Measurements from ENCODE around the gene TGDS.

- TF ChIP-seq CTCF (IDR thresholded peaks at IDR 0.05; ENCODE audit: low read length) = no peak
- TF ChIP-seq EZH2 (optimal IDR thresholded peaks at IDR 0.05; ENCODE audit: low read depth, low read length) = no peak
Measured at GRCh38 chr13:94641409-94641941, 45.5 kb upstream of the TGDS start.

Measured in MM.1S (cell line).